BE2C (cell line): ENCODE data around the gene UMAD1.

Source experiments
- DNase-seq: peaks from one replicate; pipeline ENCODE4 v3.0.0-alpha.2; 2020
- H3K27me3 ChIP-seq: fragments of 250-450 bp; sonication (Bioruptor Pico); 2 replicates; pipeline ENCODE4 v1.5.1; 2020; ENCODE audit warnings: mild to moderate bottlenecking
- H3K36me3 ChIP-seq: fragments of 250-450 bp; sonication (Bioruptor Pico); 2 replicates; pipeline ENCODE4 v1.5.1; 2020; ENCODE audit warnings: mild to moderate bottlenecking
- H3K4me1 ChIP-seq: fragments of 250-450 bp; sonication (Bioruptor Pico); 2 replicates; pipeline ENCODE4 v1.5.1; 2020
- H3K4me3 ChIP-seq: 2 replicates; pipeline ENCODE4 v1.5.1; 2011; ENCODE audit warnings: low read depth, low read length
- H3K9me3 ChIP-seq: fragments of 250-450 bp; sonication (Bioruptor Pico); 2 replicates; pipeline ENCODE4 v1.5.1; 2020
- CTCF ChIP-seq: IDR thresholded peaks from 2 replicates; pipeline ENCODE4 v1.5.1; 2012; ENCODE audit warnings: mild to moderate bottlenecking, low read depth, low read length

Gene UMAD1

GRCh38 chr7:7908622-7909145 is 268.1 kb downstream of the UMAD1 start:
- H3K4me3 ChIP-seq = no peak overlapping the region
- no peaks in the 10 kb centered on the region for H3K27me3 ChIP-seq
- DNase-seq = no peak
- no peaks in the 10 kb centered on the region for H3K36me3 ChIP-seq
- TF ChIP-seq CTCF = no peak
- no peaks in the 10 kb centered on the region for H3K9me3 ChIP-seq
- no peaks in the 10 kb centered on the region for H3K4me1 ChIP-seq

- Histone ChIP-seq H3K27me3 (no peaks in the 10 kb centered on the region), H3K9me3 (no peaks in the 10 kb centered on the region), H3K36me3 (no peaks in the 10 kb centered on the region), H3K4me3 (no peak overlapping the region), H3K4me1 (no peaks in the 10 kb centered on the region)
- no peak for DNase-seq
- TF ChIP-seq CTCF = no peak
Observed at GRCh38 chr7:7909376-7909775, 268.8 kb downstream of the UMAD1 start.

GRCh38 chr7:7911369-7912123 is 271.0 kb downstream of the UMAD1 start:
- Histone ChIP-seq H3K36me3 (no peaks in the 10 kb centered on the region), H3K27me3 (no peaks in the 10 kb centered on the region), H3K4me1 (no peaks in the 10 kb centered on the region), H3K9me3 (no peaks in the 10 kb centered on the region), H3K4me3 (no peak overlapping the region)
- no peak for TF ChIP-seq CTCF
- DNase-seq = no peak

GRCh38 chr7:7912937-7913336 is 272.4 kb downstream of the UMAD1 start:
- no peak for TF ChIP-seq CTCF
- H3K4me1 ChIP-seq = no peaks in the 10 kb centered on the region
- no peak for DNase-seq

GRCh38 chr7:7913504-7913903 is 273.0 kb downstream of the UMAD1 start:
- Histone ChIP-seq H3K36me3 (no peaks in the 10 kb centered on the region), H3K4me1 (no peaks in the 10 kb centered on the region), H3K27me3 (no peaks in the 10 kb centered on the region), H3K9me3 (no peaks in the 10 kb centered on the region), H3K4me3 (no peak overlapping the region)
- TF ChIP-seq CTCF = no peak
- no peak for DNase-seq

More at GRCh38 chr7:7912937-7913336, 272.4 kb downstream of the UMAD1 start:
- no peaks in the 10 kb centered on the region for H3K36me3 ChIP-seq
- no peak overlapping the region for H3K4me3 ChIP-seq
- no peaks in the 10 kb centered on the region for H3K27me3 ChIP-seq
- H3K9me3 ChIP-seq = no peaks in the 10 kb centered on the region

GRCh38 chr7:7914547-7914946 is 274.0 kb downstream of the UMAD1 start:
- H3K4me3 ChIP-seq = no peak overlapping the region
- H3K36me3 ChIP-seq = no peaks in the 10 kb centered on the region
- H3K4me1 ChIP-seq = no peaks in the 10 kb centered on the region
- DNase-seq = no peak
- H3K27me3 ChIP-seq = no peaks in the 10 kb centered on the region
- TF ChIP-seq CTCF = no peak
- H3K9me3 ChIP-seq = no peaks in the 10 kb centered on the region
